Activated T-cell treated with anti-CD3 and anti-CD28 coated beads, Interleukin-2, amount 50 U/mL, for 48 hours (primary cell): ENCODE results near the gene UNC13B.
"Not testable (repeated sequence)": the region's sequence is repeated elsewhere in the genome, so short reads cannot be mapped to it uniquely, and the experiment has no call there.

Experiments used
- DNase-seq, 2 experiments: peaks; one replicate each; pipeline ENCODE4 v3.0.0-alpha.2; 2020

Gene UNC13B

DNA sequence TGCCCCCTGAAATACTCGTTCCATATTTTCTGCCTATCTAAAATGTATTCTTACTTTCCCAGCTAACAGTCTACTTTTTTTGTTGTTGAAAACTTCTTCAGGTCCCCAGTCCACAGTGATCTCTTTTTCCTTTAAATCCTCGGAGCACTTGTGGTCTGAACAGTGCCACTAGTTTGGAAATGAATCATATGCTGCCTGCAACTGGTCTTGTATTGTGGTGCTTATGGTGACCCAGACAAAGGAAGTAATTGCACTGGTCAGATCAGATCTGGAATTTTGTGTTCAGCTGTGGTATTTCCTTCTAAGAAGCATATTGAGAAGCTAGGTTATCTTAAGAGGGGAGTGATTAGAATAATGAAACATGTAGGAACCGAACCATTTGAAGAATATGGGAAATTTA is 2.9 kb downstream of the UNC13B start:
- DNase-seq = no peak

DNA sequence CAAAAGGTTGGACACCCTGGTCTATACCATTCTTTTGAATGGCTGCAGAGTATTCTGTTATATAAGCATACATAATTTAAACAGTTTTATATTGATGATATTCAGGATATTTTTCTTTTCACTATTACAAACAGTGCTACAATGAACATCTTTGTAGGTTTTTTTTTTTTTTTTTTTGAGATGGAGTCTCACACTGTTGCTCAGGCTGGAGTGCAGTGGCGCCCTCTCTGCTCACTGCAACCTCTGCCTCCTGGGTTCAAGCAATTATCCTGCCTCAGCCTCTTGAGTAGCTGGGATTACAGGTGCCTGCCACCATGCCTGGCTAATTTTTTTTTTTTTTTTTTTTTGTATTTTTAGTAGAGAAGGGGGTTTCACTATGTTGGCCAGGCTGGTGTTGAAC is 5.6 kb downstream of the UNC13B start:
- not testable (repeated sequence) for DNase-seq

DNA sequence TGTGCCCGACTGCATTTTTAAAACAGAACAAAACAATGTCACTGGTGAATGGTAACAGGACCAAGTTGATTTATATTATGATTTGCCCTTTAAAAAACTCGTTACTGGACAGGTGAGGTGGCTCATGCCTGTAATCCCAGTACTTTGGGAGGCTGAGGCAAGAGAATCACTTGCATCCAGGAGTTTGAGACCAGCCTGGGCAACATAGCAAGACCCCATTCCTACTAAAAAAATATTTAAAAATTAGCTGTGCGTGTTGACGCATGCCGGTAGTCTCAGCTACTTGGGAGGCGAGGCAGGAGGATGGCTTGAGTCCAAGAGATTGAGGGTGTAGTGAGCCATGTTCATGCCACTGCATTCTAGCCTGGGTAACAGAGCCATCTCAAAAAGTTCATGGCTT is 7.2 kb downstream of the UNC13B start:
- DNase-seq = no peak

DNA sequence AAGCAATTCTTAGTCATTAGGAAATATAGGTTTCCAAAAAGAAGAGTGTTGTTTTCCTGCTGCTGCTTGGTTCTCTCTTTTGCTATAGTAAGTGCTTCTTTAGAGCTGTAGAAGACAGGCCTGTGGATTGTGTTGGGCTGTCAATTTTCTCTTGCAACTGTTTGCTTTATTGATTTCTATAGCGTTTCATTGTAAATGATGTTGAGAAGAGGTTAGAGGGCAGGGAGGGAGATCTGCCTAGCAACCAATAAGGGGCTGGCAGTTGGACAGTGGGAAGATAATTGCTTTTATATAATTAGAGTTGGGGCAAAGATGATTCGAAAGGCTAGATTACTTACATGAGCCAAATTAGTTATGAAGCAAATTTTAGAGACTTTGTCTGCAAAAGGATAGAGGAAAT is 11.1 kb downstream of the UNC13B start:
- no peak for DNase-seq

DNA sequence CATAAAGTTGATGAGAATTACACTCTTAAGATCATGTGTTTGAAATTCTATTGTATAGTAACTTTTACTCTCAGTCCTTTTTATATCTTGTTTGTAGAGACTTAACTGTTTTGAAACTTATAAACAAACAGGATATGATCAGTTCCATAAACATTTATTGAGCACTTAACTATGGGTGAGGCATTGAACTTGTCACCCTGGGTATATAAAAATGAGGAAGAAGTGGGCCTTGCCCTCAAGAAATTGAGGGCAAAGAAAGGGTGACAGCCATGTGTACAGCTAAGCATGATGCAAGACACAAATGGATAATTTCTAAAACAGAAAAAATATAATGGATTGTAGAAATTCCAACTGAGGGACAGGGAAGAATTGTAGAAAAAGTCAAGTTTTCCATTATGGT is 15.7 kb downstream of the UNC13B start:
- DNase-seq = no peak

DNA sequence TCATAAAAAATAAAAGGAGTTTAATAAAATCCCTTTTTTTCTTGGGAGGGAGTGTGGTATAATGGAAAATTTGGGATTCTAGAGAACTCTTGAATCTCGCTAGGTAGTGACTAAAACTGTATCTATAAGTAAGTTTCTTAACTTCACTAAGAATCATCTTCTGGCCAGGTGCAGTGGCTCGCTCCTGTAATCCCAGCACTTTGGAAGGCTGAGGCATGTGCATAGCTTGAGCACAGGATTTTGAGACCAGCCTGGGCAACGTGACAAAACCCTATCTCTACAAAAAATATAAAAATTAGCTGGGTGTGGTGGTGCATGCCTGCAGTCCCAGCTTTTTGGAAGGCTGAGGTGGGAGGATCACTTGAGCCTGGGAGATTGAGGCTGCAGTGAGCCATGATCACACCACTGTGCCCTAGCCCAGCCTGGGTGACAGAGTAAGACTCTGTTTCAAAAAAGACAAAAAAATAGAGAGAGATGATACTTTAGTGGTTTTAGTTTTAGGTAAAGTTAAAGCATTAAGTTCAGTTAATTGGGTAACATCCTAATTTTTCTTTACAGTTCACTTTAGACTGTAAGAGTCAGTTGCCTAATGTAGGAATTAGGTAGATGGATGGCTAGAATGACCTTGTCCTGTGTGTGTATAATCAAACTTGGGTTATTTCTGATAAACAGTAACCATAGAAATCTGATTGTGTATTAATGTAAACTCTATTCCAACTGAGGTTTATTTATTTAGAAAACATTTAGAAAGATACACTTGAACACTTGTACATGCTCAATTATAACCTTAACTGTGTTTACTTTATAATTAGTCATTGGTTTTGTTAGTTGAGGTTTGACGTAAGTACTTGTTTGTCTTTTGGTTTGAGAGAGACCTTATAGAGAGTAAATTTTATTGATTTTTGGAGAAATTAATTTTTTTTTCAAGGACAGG is 17.8 kb downstream of the UNC13B start:
- DNase-seq = no peak

DNA sequence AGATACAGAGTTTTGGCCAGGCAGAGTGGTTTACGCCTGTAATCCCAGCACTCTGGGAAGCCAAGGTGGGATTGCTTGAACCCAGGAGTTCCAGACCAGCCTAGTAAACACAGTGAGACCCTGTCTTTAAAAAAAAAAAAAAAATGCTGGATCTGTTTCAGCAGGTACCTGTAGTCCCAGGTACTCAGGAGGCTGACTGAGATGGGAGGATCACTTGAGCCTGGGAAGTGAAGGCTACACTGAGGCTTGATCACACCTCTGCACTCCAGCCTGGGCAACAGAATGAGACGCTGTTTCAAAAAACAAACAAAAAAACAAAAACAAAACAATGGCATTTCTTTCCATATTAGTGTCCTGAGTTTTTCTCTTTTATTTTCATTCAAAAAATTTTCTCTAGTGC is 19.0 kb downstream of the UNC13B start:
- DNase-seq = no peak

DNA sequence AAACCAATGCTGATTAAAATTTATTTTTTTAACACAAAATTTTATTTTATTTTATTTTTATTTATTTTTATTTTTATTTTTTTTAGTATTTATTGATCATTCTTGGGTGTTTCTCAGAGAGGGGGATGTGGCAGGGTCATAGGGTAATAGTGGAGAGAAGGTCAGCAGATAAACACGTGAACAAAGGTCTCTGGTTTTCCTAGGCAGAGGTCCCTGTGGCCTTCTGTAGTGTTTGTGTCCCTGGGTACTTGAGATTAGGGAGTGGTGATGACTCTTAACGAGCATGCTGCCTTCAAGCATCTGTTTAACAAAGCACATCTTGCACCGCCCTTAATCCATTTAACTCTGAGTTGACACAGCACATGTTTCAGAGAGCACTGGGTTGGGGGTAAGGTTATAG is 20.6 kb downstream of the UNC13B start:
- not testable (repeated sequence) for DNase-seq

DNA sequence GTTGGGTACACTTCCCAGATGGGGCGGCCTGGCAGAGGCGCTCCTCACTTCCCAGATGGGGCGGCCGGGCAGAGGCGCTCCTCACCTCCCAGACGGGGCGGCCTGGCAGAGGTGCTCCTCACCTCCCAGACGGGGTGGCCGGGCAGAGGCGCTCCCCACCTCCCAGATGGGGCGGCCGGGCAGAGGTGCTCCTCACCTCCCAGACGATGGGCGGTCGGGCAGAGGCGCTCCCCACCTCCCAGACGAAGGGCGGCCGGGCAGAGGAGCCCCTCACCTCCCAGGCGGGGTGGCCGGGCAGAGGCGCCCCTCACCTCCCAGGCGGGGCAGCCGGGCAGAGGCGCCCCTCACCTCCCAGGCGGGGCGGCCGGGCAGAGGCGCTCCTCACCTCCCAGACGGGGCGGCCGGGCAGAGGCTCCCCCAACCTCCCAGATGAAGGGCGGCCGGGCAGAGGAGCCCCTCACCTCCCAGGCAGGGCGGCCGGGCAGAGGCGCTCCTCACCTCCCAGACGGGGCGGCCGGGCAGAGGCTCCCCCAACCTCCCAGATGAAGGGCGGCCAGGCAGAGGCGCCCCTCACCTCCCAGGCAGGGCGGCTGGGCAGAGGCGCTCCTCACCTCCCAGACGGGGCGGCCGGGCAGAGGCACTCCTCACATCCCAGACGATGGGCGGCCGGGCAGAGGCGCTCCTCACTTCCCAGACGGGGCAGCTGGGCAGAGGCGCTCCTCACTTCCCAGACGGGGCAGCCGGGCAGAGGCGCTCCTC is 21.4 kb downstream of the UNC13B start:
- DNase-seq = not testable (repeated sequence)

DNA sequence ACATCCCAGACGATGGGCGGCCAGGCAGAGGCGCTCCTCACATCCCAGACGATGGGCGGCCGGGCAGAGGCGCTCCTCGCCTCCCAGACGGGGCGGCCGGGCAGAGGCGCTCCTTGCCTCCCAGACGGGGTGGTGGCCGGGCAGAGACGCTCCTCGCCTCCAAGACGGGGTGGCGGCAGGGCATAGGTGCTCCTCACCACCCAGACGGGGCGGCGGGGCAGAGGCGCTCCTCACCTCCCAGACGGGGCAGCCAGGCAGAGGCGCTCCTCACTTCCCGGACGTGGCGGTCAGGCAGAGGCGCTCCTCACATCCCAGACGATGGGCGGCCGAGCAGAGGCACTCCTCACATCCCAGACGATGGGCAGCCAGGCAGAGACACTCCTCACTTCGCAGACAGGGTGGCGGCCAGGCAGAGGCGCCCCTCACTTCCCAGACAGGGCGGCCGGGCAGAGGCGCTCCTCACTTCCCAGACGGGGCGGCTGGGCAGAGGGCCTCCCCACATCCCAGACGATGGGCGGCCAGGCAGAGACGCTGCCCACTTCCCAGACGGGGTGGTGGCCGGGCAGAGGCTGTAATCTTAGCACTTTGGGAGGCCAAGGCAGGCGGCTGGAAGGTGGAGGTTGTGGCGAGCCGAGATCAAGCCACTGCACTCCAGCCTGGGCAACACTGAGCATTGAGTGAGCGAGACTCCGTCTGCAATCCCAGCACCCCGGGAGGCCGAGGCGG is 22.1 kb downstream of the UNC13B start:
- DNase-seq = not testable (repeated sequence)

DNA sequence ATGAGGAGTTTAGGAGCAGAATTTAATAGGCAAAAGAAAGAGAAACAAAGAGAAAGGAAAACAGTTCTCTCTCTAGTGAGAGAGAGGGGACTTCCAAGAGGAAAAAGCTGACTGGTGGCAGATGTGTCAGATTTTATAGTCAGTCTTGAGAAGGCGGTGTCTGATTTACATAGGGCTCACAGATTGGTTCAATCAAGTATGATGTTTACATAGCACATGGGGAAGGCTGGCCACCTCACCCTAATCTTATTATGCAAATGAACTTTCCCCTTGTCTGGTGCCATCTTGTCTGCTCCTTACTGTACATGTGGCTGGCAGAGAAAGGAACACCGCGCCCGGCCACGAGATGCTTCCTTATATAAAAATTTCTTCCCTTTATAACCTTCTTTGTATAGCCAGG is 24.7 kb downstream of the UNC13B start:
- DNase-seq = no peak

DNA sequence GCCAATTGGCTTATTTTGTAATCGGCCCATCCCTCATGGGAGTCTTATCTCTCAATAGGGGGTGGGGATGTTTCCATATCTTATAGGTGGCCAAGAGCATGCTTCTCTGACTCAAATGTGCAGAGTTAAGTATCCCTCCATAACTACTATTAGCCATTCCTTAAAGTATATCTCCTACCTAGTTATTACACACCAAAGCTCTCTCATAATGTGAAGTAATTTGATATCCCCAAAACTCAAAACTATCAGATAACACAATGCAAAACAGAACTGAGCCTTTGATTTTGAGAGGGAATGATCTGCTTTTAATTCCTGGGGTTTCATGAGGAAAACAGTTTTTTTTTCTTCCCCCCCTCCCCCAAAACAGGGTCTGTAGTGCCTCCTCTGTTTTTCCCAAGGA is 28.4 kb downstream of the UNC13B start:
- DNase-seq = no peak

DNA sequence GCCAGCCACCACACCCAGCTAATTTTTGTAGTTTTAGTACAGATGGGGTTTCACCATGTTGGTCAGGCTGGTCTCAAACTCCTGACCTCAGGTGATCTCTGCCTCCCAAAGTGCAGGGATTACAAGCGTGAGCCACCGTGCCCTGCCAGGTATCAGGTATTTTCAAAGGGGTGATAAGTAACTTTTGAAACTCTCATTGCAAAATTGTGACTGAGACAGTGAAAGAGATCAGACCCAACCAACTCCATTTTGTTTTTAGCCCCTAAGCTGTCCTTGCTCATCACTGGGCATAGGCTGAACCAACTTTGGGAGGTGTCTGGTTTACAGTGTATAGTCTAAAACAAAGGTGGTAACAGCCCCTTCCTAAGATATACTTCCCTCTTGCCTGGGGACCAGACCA is 29.3 kb downstream of the UNC13B start:
- no peak for DNase-seq

DNA sequence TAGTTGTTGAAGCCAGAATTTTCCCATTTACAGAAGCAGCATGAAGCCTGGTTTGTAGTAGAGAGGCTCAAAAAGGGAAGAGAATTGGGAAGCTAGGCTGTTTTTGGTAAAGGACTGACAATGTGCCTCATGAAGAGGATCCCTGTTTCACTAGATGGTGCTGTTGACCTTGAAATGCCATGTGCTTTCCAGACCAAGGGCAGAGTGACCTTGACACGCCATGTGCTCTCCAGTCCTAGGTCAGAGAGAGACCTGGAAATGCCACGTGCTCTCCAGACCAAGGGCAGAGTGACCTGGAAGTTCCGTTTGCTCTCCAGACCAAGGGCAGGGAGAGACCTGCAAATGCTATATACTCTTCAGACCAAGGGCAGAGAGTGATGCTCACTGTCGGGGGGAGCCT is 32.0 kb downstream of the UNC13B start:
- DNase-seq = no peak

DNA sequence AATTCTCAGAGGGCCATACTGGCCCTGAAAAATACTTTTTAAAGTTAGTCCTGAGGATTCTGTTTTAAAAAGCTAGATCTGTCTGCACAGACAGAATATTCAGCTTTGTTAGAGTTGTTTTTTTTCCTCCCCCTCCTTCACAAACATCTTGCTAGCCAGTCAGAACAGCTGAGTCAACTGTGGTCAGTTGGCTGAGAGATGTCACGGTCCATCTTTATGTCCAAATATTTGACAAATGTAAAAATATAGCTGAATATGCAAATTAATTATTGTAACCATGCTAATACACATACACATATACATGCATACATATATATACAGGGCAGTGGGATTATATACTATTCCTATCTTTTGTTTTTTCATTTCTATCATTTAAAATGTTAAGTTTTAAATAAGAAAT is 33.9 kb downstream of the UNC13B start:
- no peak for DNase-seq

DNA sequence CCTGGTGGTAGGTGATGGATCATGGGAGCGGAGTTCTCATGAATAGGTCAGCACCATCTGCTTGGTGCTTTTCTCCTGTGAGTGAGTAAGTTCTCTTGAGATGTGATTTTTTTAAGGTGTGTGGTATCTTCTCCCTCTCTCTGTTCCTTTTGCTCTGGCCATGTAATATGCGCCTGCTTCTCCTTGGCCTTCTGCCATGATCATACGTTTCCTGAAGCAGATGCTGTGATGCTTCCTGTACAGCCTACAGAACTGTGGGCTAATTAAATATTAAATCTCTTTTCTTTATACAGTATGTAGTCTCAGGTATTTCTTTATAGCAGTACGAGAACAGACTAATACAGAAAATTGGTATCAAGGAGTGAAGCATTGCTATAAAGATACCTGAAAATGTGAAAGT is 36.4 kb downstream of the UNC13B start:
- no peak for DNase-seq

DNA sequence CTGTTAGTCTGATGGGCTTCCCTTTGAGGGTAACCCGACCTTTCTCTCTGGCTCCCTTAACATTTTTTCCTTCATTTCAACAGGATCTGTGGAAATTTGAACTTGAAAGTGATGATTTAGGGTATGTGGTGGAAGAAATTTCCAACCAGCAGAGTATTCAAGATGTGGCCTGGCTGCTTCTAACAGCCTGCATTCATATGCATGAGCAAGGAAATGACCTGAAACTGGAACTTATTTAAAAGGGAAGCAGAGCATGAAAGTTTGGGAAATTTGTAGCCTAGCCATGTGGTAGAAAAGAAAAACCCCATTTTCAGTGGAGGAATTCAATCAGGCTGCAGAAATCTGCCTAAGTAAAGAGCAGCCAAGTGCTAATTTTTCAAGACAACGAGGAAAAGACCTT is 41.7 kb downstream of the UNC13B start:
- DNase-seq = no peak

DNA sequence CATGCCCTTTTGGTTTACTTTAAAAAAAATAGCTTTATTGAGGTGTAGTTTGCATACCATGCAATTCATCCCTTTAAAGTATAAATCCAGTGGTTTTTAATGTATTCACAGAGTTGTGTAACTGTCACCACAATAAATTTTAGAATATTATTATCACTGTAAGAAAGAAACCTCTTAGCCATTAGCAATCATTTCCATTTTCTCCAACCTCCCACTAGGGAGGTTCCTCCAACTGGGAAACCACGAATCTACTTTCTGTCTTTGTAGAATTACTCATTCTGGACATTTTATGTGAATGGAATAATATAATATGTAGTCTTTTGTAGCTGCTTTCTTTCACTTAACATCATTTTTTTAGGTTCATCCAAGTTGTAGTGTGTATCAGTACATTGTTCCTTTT is 43.5 kb downstream of the UNC13B start:
- DNase-seq = no peak

DNA sequence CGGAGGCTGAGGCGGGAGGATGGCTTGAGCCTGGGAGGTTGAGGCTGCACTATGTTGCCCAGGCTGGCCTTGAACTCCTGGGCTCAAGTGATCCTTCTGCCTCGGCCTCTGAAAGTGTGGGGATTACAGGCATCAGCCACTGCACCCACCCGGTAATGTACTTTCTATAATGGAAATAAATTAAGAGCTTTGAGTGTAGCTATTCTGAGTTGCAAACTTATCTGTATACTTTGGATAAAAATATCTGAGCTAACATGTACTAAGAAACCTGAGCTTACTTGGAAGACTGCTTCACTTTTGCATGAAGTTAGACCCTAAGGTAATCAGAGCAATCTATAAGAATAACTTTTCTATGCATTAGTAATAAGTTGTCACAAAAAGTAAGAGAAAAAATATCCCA is 50.0 kb downstream of the UNC13B start:
- DNase-seq = no peak

DNA sequence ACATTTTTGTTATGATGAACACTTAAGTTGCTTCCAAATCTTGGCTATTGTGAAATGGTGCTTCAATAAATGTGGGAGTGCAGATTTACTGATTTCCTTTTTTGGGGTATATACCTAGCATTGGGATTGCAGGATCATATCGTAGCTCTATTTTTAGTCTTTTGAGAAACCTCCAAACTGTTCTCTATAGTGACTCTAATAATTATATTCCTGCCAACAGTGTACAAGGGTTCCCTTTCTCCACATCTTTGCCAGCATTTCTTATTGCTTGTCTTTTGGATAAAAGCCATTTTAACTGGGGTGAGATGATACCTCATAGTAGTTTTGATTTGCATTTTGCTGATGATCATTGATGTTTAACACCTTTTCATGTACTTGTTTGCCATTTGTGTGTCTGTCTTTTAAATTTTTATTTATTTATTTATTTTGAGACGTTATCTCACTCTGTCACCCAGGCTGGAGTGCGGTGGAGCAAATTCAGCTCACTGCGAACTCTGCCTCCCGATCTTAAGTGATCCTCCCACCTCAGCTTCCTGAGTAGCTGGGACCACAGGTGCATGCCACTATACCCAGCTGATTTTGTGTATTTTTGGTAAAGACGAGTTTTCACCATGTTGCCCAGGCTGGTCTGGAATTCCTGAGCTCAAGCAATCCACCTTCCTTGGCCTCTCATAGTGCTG is 59.0 kb downstream of the UNC13B start:
- DNase-seq = no peak

DNA sequence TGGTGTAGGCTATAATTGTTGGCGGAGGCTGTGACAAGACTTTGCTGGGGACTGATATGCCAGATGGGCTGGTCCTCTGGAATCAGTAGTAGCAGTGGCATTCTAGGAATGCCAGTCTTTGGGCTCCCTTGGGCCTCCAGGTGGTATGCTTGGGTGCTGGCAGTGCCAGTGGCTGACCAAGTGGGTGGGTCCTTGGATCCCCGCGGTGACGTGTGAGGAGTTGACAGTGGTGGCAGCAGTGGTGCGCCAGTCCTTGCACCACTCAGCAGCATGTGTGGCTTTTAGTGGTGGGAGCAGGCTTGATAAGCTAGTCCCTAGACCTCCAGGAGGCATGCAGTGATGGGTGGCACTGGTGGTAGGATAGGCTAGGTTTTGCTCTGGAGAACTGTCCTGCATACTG is 63.9 kb downstream of the UNC13B start:
- no peak for DNase-seq

DNA sequence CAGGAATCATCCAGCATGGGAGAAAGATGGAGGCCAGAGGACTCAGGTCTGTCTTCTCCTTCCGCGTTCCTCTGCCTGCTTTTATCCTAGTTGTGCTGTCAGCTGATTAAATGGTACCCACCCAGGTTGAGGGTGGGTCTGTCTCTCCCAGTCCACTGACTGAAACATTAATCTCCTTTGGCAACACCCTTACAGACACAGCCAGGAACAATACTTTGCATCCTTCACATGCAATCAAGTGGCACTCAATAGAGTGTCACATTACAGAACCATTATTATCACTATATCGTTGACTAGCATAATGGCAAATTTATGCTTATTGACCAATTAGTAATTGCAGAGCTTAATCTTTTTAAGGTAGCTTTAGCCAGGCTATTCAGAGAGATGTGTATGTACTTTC is 64.8 kb downstream of the UNC13B start:
- no peak for DNase-seq

DNA sequence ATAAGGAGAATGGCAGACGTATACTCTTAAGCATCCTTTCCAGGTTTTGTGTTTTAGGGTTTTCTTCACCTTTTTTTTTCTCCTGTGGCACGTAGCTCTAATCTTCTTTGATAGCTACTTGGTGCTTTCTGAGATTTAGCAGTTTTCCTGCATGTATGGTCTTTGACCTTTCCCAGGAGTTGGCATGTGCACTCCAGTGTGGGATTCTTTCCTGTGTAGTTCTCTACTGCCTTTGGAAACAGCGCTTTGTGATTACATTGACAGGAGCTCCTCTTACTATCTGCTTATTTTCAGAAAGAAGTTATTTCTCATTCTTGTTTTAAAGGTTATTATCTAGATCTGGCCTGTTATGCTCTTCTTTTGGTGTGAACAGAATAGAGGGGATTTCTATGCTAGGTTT is 65.5 kb downstream of the UNC13B start:
- DNase-seq = no peak
